Left renal pelvis (tissue), 4 donors: ENCODE results near the gene DCAF17. TPM values are rescaled to one million over a fixed set of nuclear protein-coding genes. Genes with fewer than 3 reads are reported as not detected.

Experiments used
- polyA plus RNA-seq, 4 donors: library from polyadenylated mRNA; unstranded; fragments of 120-200 nt; gene quantifications; one replicate each; pipeline ENCODE4 v1.2.1, GENCODE V29; 2013; ENCODE audit not compliant: insufficient read length in 4 of 4

DCAF17 gene
- polyA plus RNA-seq, 4 donors = 22.1 to 33.3 (median 26.8) TPM

Other genes with a start within 250 kb of the DCAF17 start
- gene METTL8, start 236 bp upstream of the DCAF17 start, polyA plus RNA-seq = 10 to 100 TPM; 14.6 to 17.8 (median 16.2) TPM
- 100 to 1,000 TPM in 1 of 4 donors, 10 to 100 TPM in 3; 32.4 to 206 (median 60.9) TPM for gene CYBRD1, start 88.2 kb downstream of the DCAF17 start, polyA plus RNA-seq